ENCODE results near the gene HAPLN2. TPM values are rescaled to one million over a fixed set of nuclear protein-coding genes. Genes with fewer than 3 reads are reported as not detected.

Gene HAPLN2
- total RNA-seq, 2 donors from 2014 or later = 1.2 TPM; not detected in 1

GRCh38 chr1:156574039-156574633 lies 45.1 kb upstream of the HAPLN2 start:
- no peak overlapping the region for H3K27ac ChIP-seq
- no peak overlapping the region for H3K4me3 ChIP-seq
- peaks cover 0 to 17% of the 10 kb centered on the region in 2 donors for H3K4me1 ChIP-seq (ENCODE audit: control insufficient read depth in 1 of 2, low read depth in 2 of 2)
- no peak for TF ChIP-seq CTCF (IDR thresholded peaks at IDR 0.05)
- ATAC-seq (ENCODE audit: insufficient number of reproducible peaks, low FRiP score, low read depth) = no peak
- no peaks in the 10 kb centered on the region for H3K9me3 ChIP-seq
- H3K36me3 ChIP-seq = no peaks in the 10 kb centered on the region
- DNase-seq (ENCODE audit: low spot score) = no peak
- no peaks in the 10 kb centered on the region for H3K27me3 ChIP-seq (replicated peaks; ENCODE audit: insufficient read depth)

GRCh38 chr1:156577550-156577949 lies 41.7 kb upstream of the HAPLN2 start:
- no peaks in the 10 kb centered on the region for H3K36me3 ChIP-seq
- no peak overlapping the region for H3K4me3 ChIP-seq
- H3K27me3 ChIP-seq (replicated peaks; ENCODE audit: insufficient read depth) = no peaks in the 10 kb centered on the region
- DNase-seq (ENCODE audit: low spot score) (no peak), ATAC-seq (ENCODE audit: insufficient number of reproducible peaks, low FRiP score, low read depth) (no peak)
- TF ChIP-seq CTCF (IDR thresholded peaks at IDR 0.05) = no peak
- H3K4me1 ChIP-seq (ENCODE audit: control insufficient read depth in 1 of 2, low read depth in 2 of 2) = peaks cover 0 to 3% of the 10 kb centered on the region in 2 donors
- no peak overlapping the region for H3K27ac ChIP-seq
- H3K9me3 ChIP-seq = no peaks in the 10 kb centered on the region

- H3K27ac ChIP-seq = no peak overlapping the region
- H3K4me3 ChIP-seq = no peak overlapping the region
- no peaks in the 10 kb centered on the region for H3K9me3 ChIP-seq
- no peak for ATAC-seq (ENCODE audit: insufficient number of reproducible peaks, low FRiP score, low read depth)
- no peaks in the 10 kb centered on the region for H3K36me3 ChIP-seq
- DNase-seq (ENCODE audit: low spot score) = no peak
- no peaks in the 10 kb centered on the region for H3K27me3 ChIP-seq (replicated peaks; ENCODE audit: insufficient read depth)
- TF ChIP-seq CTCF (IDR thresholded peaks at IDR 0.05) = no peak
- H3K4me1 ChIP-seq (ENCODE audit: control insufficient read depth in 1 of 2, low read depth in 2 of 2) = no peaks in the 10 kb centered on the region
Observed at GRCh38 chr1:156578055-156578454, 41.2 kb upstream of the HAPLN2 start.

- H3K4me3 ChIP-seq = no peak within 1 kb of the TSS
- no peaks in the 10 kb centered on the region for H3K4me1 ChIP-seq (ENCODE audit: control insufficient read depth in 1 of 2, low read depth in 2 of 2)
- no peak for TF ChIP-seq CTCF (IDR thresholded peaks at IDR 0.05)
- H3K27me3 ChIP-seq (replicated peaks; ENCODE audit: insufficient read depth) = no peaks in the 10 kb centered on the region
- no peak within 1 kb of the TSS for H3K27ac ChIP-seq
- ATAC-seq (ENCODE audit: insufficient number of reproducible peaks, low FRiP score, low read depth) = no peak
- DNase-seq (ENCODE audit: low spot score) = no peak
- no peaks in the 10 kb centered on the region for H3K36me3 ChIP-seq
- no peaks in the 10 kb centered on the region for H3K9me3 ChIP-seq
Observed at GRCh38 chr1:156579472-156579871, 39.7 kb upstream of the HAPLN2 start, which contains the start of gene TTC24. TSS of gene TTC24 (plus strand) at chr1:156579723. CDS start at chr1:156581365, 1,642 bp downstream.

GRCh38 chr1:156581661-156582387 lies 37.4 kb upstream of the HAPLN2 start:
- no peak overlapping the region for H3K4me3 ChIP-seq
- DNase-seq (ENCODE audit: low spot score) (no peak), ATAC-seq (ENCODE audit: insufficient number of reproducible peaks, low FRiP score, low read depth) (no peak)
- no peaks in the 10 kb centered on the region for H3K27me3 ChIP-seq (replicated peaks; ENCODE audit: insufficient read depth)
- no peak overlapping the region for H3K27ac ChIP-seq
- H3K9me3 ChIP-seq = no peaks in the 10 kb centered on the region
- TF ChIP-seq CTCF (IDR thresholded peaks at IDR 0.05) = no peak
- no peaks in the 10 kb centered on the region for H3K36me3 ChIP-seq
- H3K4me1 ChIP-seq (ENCODE audit: control insufficient read depth in 1 of 2, low read depth in 2 of 2) = no peaks in the 10 kb centered on the region

Measured in thoracic aorta (tissue), 2 donors.